COLO829 (cell line): ENCODE measurements around the gene STN1.
A peak's percentile ranks its signal among the peaks of the same experiment; 100 is the strongest.

Experiments used
- DNase-seq: peaks from one replicate; pipeline ENCODE4 v3.0.0; 2012; ENCODE audit warnings: low spot score

Gene STN1

GRCh38 chr10:103929381-103929921 lies 11.5 kb upstream of the STN1 start:
- no peak for DNase-seq

- no peak for DNase-seq
Measured at GRCh38 chr10:103928784-103929183, 10.8 kb upstream of the STN1 start.

DNA sequence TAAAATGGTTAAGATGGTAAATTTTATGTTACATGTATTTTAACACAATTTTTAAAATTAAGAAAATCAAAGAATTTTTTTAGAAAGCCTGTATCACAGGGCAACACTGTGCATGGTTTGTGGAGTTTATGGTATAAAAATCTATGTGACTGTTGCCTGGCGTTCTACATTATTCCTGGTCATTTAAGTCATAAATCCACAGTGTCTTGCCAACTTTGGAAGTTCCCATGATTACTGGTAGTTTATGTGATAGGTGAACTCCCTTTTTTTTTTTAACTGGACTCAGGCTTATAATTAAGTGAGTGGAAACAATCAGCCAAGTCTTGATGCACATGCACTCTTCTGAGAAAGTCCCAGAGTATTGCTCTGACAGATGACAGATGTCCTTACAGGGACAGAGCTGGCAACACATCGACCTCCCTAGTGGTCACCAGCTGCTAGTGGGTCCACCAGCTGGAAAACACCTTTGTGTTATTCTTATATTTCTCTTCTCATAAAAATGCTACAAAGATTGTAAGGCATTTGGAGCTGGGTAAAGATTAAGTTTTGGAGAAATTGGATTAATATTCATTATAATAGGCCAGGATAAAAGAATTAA lies 8.8 kb upstream of the STN1 start:
- DNase-seq: no peak

DNA sequence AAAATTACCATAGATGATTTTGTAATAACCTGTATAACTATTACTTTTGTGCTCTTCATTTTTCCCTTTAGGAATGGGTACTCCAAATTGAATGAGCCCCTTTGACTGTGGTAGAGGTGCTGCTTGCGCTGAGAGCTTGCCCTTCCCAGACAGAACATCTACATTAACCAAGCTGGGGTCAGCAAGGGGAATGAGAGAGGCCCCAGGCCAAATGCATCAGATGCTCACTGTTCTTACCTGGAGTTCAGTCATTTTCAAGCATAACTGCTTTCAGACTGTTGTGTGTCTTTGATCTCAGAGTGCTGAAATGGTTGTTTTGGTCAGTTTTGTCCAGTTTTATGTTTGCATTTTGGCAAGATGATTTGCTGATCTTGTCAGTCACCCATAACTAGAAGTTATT lies 7.6 kb upstream of the STN1 start:
- DNase-seq: no peak

DNA sequence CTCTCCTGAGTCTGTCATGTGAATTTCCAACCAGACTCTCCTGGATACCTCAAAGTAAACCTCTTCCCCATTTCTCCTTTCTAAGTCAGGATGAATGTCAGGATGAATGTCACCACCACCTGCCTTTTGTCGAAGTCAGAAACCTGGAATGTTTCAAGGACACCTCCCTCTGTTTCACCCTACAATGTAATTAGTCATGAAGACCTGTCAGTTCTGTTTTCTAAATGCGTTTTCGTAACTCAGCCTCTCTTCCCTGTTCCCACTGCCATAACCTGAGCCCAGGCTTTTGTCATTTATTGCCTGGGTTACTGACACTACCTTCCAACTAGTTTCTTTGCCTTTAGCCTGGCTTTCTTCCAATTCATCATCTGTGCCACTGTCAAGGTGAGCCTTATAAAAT lies 5.5 kb upstream of the STN1 start:
- DNase-seq: no peak

- DNase-seq: no peak
Measured at GRCh38 chr10:103922659-103923058, 4.7 kb upstream of the STN1 start.

DNA sequence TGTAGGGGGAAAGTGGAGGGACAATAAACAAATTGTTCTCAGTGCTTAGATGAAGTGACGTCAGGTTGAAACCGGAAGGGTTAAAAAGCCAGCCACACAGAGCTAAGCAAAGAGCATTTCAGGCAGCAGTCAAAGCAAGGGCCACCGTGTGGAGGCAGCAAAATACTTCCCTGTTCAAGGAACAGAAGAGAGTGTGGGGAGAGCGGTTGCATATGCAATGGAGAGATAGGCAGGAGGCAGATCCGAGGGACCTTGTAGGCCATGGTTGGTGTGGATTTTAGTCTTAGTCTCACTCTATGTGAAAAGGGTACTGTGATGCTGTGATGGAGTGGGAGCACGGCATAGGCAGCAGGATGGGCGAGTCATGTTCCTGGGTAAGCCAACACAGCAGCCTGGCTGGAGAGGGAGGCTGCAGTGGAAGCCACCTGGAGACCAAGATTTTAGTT lies 3.8 kb upstream of the STN1 start:
- peak; percentile 34 for DNase-seq

GRCh38 chr10:103921248-103921647 lies 3.3 kb upstream of the STN1 start:
- no peak for DNase-seq

GRCh38 chr10:103919648-103920025 lies 1.7 kb upstream of the STN1 start:
- no peak for DNase-seq

GRCh38 chr10:103917302-103918052 lies 507 bp downstream of the STN1 start:
- DNase-seq: no peak

DNA sequence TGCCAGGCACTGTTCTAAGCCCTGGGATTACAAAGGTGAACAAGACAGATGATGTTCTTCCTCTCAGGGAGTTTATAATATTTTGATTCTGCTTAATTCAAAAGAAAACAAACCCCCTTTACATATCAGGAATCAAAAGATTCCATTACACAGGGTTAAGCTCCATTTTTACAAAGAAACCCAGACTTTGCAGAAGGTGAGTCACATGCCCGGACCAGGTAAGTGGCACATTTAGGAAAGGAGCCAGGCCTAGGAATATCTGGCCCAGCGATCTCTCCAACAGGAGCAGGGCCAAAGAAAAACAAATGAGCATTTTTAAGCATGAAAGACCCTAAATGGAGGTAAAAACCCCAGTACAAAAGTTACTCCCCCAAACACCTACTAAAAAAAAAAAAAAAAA lies 1.1 kb downstream of the STN1 start:
- DNase-seq: no peak

DNA sequence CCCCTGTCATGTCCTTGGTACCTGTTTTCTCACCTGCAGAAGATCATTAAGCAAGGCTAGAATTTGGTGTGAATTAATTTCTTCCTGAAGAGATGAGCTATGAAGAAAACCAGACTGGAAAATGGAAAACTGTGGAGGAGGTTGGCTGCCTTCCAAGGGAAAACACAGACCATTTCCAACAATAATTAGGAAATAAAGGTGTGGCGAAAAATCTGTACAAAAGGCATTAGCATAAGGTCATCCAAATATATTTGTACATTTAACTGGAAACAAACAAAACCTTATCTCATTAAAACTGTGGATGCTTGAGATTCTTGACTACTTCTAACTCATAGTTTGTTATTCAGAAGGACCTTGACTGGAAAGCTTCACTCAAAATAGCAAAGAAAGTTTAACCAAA lies 1.7 kb downstream of the STN1 start:
- DNase-seq: no peak

DNA sequence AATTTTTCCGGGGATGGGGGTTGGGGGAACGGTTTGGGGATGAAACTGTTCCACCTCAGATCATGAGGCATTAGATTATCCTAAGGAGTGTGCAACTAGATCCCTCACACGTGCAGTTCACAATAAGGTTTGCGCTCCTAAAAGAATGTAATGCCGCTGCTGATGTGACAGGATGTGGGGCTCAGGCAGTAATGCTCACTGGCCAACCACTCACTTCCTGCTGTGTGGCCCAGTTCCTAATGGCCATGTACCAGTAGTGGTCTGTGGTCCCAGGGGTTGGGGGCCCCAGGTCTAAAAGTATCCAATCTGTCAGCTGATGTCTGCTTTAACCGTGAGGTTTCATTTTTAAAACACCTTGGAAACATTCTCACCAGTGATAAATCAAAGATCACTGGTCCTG lies 2.2 kb downstream of the STN1 start:
- no peak for DNase-seq

DNA sequence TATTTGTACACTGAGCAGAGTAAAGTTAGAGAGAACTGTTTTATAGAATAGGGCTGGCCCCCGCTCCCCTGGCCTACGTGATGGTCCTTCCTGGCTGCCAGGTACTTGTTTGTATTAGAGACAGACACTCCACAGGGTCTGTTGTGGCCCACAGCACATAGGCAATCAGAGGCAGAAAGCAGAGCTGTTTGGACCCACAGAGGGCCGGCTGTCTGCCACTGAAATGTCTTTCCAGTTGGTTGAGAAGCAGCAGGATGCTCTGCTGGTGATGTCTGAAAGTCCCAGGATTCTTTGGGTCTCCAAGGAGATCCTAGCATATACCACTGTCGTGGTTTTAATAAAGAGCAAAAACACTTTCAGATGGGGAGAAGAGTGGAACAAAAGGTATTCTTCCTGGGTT lies 5.2 kb downstream of the STN1 start:
- no peak for DNase-seq

DNA sequence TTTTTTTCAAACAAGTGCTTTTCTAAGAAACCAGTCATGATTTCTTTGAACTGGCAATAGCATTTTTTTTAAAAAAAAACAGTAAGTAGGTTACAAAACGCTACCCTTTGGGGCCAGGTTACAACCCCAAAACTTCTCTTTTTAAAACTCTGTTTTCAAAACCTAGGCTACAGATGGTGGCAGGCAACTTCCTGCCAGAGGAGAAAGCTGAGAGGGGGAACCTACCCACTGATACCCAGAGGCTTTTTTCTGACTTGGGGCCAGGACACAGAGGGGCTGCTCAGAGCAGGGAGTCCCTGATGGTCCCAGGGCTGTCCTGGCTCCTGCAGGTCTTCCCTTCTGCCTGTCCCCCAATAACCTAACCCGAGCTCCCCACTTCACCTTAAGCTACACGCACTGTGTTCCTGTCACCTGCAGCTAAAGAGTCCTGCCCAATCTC lies 6.9 kb downstream of the STN1 start:
- no peak for DNase-seq

- no peak for DNase-seq
Measured at GRCh38 chr10:103910442-103911012, 7.5 kb downstream of the STN1 start.

GRCh38 chr10:103905441-103905840 lies 12.5 kb downstream of the STN1 start:
- DNase-seq: no peak

DNA sequence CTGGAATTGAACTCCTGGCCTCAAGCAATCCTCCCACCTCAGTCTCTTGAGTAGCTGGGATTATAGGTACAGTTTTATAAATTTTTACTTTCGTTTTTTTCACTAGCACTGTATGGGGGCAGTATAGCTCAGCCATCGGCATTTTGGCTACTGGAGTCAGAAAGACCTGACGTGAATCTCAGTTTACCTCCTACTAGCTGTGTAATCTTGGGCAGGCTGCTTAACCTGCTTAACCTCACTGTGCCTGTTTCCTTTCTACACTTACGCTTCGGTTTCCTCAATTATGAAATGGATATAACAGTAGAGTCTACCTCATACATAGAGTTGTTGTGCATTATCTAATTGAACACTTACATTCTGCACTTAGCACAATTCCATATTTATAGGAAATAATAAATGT lies 16.7 kb downstream of the STN1 start:
- DNase-seq: no peak

GRCh38 chr10:103899312-103899711 lies 18.7 kb downstream of the STN1 start:
- DNase-seq: no peak

DNA sequence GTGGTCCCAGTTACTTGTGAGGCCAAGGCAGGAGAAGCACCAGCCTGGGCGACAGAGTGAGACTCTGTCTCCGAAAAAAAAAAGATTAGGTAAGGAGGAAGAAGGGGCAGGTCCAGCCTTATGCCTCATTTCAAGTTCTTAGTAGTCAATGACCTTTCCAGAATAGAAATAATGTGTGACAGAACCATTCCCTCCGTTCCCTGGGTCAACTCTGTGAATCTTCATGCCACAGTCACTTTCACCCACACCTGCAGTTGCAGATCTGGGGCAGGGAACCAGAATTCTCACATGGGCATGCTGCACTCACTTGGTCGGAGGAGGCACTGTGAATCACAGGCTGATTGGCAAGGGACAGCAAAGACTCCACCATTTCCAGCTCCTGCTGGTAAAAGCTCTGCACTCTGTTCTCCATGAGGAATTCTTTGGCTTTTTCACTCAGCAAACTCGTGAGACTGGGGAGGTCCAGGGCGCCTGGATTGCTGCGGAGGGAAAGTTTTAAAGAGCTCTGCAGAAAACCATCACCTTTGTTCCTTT lies 20.7 kb downstream of the STN1 start:
- DNase-seq: no peak

GRCh38 chr10:103896225-103896624 lies 21.8 kb downstream of the STN1 start:
- no peak for DNase-seq

DNA sequence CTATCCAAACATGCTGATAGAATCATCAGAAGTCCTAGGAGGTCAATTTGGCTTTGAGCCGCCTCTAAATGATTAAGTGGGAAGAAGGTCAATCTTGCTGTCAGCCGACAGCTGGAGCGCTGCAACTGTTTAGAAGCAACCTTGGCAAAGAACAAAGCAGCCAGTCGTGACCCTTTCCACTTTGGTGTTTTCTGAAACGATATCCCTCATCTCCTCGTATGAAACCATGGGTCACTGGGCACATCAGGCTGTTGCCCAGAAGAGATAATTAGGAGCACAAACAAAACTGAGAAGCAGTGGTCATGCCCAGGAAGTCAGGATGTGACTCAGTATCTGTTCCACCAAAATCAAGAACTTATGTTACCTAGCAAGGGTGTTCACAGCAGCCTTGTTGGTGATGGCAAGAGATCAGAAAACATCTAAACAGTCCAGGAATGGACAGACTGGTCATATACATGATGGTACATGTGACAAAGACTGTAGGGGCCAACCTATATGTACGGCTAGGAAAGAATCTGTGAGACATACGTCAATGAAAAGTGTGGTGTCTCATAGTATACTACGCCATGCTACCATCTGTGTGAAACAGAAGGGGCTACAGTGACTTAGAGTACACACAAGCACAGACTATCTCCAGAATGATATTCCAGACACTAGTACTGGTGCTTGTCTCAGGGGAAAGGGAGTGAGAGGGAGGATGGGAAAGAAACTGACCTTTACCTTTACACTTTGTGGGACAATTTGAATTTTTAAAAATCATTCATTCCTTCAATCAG lies 22.4 kb downstream of the STN1 start:
- DNase-seq: no peak
